Activated CD4-positive, alpha-beta T cell treated with anti-CD3 and anti-CD28 coated beads for 36 hours (primary cell): Measurements from ENCODE around the gene DDX24. TPM values are rescaled to one million over a fixed set of nuclear protein-coding genes. Genes with fewer than 3 reads are reported as not detected.

ENCODE experiments used
- ATAC-seq: fragments of 200-7000 bp; cut with Tn5 transposase; one replicate; pipeline ENCODE4 v1.10.0; 2021; ENCODE audit warnings: mild to moderate bottlenecking, moderate library complexity
- CTCF ChIA-PET: fragments of 350-600 bp; sonication (Branson Sonifier 250); formaldehyde crosslinking; loops from one replicate; lab custom pipeline; 2021; ENCODE audit warnings: antibody characterized with exemption; lab: Charles Lee
- POLR2A ChIA-PET: fragments of 350-600 bp; sonication (Branson Sonifier 250); formaldehyde crosslinking; loops from one replicate; lab custom pipeline; 2021; ENCODE audit warnings: antibody characterized with exemption, inconsistent platforms; lab: Charles Lee
- DNase-seq: peaks from one replicate; pipeline ENCODE4 v3.0.0-alpha.2; 2020
- H3K27ac Mint-ChIP-seq: one replicate; pipeline ENCODE4 v1.8.0; 2021; ENCODE audit warnings: mixed read lengths
- H3K27me3 Mint-ChIP-seq: one replicate; pipeline ENCODE4 v1.8.0; 2021; ENCODE audit warnings: mixed read lengths
- H3K36me3 Mint-ChIP-seq: one replicate; pipeline ENCODE4 v1.8.0; 2021; ENCODE audit warnings: low read depth, mixed read lengths
- H3K4me1 Mint-ChIP-seq: one replicate; pipeline ENCODE4 v1.8.0; 2021; ENCODE audit warnings: mixed read lengths
- H3K4me3 Mint-ChIP-seq: one replicate; pipeline ENCODE4 v1.8.0; 2021; ENCODE audit warnings: mild to moderate bottlenecking, moderate library complexity, mixed read lengths
- H3K9me3 Mint-ChIP-seq: one replicate; pipeline ENCODE4 v1.8.0; 2021; ENCODE audit warnings: low read depth, mixed read lengths
- intact Hi-C, 2 experiments: fragments of 100-400 bp; cut with DNase I in 1 of 2; cut with micrococcal nuclease in 1 of 2; formaldehyde crosslinking; loops; one replicate each; pipeline versions ENCODE4 v1.14.2 to v1.15.1; 2022 to 2024; cut with DNase I, micrococcal nuclease
- total RNA-seq, 2 experiments: library from RNA; stranded (reverse); gene quantifications; one replicate each; pipeline ENCODE4 v1.2.3, GENCODE V29; 2021

Gene DDX24
- total RNA-seq, 2 experiments from 2014 or later, result 259 to 390 TPM

- peak; percentile 69 for ATAC-seq
- POLR2A ChIA-PET, result no interaction called here
These were observed 72.8 kb downstream of the DDX24 start for GRCh38 chr14:94008234-94008633.

DNA sequence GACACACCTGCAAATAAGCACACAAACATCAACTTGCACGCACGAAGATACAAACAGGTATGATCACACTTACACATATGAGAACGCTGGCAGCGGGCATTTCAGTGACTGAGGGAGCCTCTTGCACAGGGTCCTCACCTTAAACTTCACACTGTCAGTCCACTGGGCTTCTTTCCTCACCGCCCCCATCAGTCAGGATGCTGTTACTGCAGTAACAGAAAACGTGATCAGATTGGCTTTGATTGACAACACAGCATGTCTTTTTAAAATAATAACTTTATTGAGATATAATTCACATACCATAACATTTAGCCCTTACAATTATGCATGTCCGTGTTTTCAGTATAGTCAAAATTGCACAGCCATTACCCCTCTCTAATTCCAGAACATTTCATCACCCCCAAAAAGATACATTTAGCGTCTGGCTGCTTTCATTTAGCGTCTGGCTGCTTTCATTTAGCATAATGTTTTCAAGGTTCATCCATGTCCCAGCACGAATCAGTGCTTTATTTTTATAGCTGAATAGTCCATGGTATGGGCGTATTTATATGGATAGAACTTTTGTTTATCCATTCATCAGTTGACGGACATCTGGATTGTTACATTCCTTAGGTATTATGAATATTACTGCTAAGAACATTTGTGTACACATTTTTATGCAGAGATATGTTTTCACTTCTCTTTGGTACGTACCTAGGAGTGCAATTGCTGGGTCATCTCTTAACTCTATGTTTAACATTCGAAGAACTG, 75.5 kb downstream of the DDX24 start:
- no peak for ATAC-seq
- H3K4me3 Mint-ChIP-seq, result no peak overlapping the region
- POLR2A ChIA-PET, result no interaction called here

More at GRCh38 chr14:94008234-94008633, 72.8 kb downstream of the DDX24 start:
- peaks cover 33% of the 10 kb centered on the region for H3K4me1 Mint-ChIP-seq
- CTCF ChIA-PET, result interaction anchor here (2.6 kb wide), 1 partner anchor 128 kb away, joined by 8 read pairs; no protein-coding TSS in a partner anchor
- no peak overlapping the region for H3K27ac Mint-ChIP-seq
- H3K27me3 Mint-ChIP-seq, result peaks cover 7% of the 10 kb centered on the region
- no peak overlapping the region for H3K4me3 Mint-ChIP-seq
- intact Hi-C loops, result loop anchor here in 1 of 2 experiments (10.0 kb wide), 1 partner anchor 203 kb away; no protein-coding TSS in a partner anchor
- no peaks in the 10 kb centered on the region for H3K36me3 Mint-ChIP-seq
- DNase-seq, result no peak
- no peaks in the 10 kb centered on the region for H3K9me3 Mint-ChIP-seq

GRCh38 chr14:94004015-94004414, 77.0 kb downstream of the DDX24 start:
- no peaks in the 10 kb centered on the region for H3K36me3 Mint-ChIP-seq
- H3K4me1 Mint-ChIP-seq, result peaks cover 16% of the 10 kb centered on the region
- no peak overlapping the region for H3K4me3 Mint-ChIP-seq
- ChIA-PET CTCF (interaction anchor here (0.5 to 16.7 kb wide), 7 partner anchors 17 to 132 kb away, joined by 3 to 349 read pairs (median 5); no protein-coding TSS in a partner anchor), POLR2A (no interaction called here)
- H3K27me3 Mint-ChIP-seq, result peaks cover 5% of the 10 kb centered on the region
- DNase-seq (no peak), ATAC-seq (no peak)
- intact Hi-C loops, result loop anchor here in 1 of 2 experiments (10.0 kb wide), 1 partner anchor 199 kb away; no protein-coding TSS in a partner anchor
- H3K9me3 Mint-ChIP-seq, result no peaks in the 10 kb centered on the region
- no peak overlapping the region for H3K27ac Mint-ChIP-seq

More for the DNA sequence above, 75.5 kb downstream of the DDX24 start:
- intact Hi-C loops, result loop anchor here in 1 of 2 experiments (10.0 kb wide), 1 partner anchor 201 kb away; no protein-coding TSS in a partner anchor
- DNase-seq, result peak; percentile 52
- Mint-ChIP-seq H3K27ac (no peak overlapping the region), H3K27me3 (peaks cover 7% of the 10 kb centered on the region), H3K36me3 (no peaks in the 10 kb centered on the region), H3K4me1 (peaks cover 22% of the 10 kb centered on the region), H3K9me3 (no peaks in the 10 kb centered on the region)
- CTCF ChIA-PET, result interaction anchor here (0.6 to 16.7 kb wide), 6 partner anchors 16 to 134 kb away, joined by 3 to 349 read pairs (median 5); partner anchors contain the start of gene OTUB2

DNA sequence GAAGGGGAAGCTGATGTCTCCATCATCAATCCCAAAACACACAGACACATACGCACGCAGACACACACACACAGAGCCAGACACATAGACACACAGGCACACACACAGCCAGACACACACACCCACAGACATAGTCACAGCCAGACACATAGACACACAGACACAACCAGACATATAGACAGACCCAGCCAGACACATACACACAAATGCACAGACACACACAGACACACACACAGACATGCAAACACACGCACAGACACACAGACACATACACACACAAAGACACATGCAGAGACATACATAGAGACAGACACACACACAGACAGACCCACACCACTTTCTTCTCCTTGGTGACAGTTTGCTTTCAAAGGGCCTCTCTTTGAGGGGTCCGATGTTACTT, 77.6 kb downstream of the DDX24 start:
- ATAC-seq (no peak), DNase-seq (no peak)
- H3K4me3 Mint-ChIP-seq, result no peak overlapping the region
- no peaks in the 10 kb centered on the region for H3K36me3 Mint-ChIP-seq
- H3K27me3 Mint-ChIP-seq, result peaks cover 5% of the 10 kb centered on the region
- POLR2A ChIA-PET, result no interaction called here
- no peak overlapping the region for H3K27ac Mint-ChIP-seq
- H3K9me3 Mint-ChIP-seq, result no peaks in the 10 kb centered on the region
- CTCF ChIA-PET, result interaction anchor here (0.5 to 16.7 kb wide), 5 partner anchors 17 to 75 kb away, joined by 3 to 349 read pairs (median 5); no protein-coding TSS in a partner anchor
- intact Hi-C loops, result loop anchor here in 1 of 2 experiments (10.0 kb wide), 1 partner anchor 199 kb away; no protein-coding TSS in a partner anchor
- H3K4me1 Mint-ChIP-seq, result peaks cover 16% of the 10 kb centered on the region

DNA sequence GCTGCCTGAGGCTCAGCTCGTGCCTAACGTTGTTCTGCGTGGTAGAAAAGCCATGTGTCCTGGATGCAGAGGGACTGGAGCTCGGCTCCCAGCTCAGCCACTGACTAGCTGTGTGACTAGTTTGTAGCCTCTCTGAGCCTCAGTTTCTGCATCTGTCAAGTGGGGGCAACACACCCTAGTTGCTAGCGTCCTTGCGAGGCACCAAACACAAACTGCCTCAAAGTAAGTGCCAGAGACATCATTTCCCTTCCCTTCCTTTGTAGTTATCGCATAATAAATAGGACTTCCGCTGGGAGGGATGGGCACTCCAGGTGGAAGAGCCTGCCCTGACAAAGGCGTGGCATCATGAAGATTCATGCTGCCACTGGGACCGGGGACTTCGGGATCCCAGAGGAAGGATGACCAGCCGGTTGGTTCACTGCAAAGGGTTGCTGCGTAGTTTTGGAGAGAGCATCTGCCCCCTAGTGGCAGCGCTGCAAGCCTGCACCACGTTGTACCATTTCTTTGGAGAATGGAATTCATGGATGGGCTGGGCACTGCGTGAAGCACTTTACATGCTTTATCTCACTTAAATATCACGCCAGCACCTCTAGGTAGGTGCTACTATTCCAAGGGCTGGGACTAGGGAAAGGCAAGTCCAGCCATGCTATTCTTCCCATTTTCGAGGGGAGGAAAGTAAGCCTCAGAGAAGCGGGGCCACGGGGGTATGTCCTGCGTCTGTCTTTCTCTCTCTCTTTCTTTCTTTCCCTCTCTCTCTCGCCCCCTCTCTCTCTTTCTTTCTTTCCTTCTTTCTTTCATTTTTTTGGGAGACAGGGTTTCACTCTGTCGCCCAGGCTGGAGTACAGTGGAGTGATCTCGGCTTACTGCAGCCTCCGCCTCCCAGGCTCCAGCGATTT, 79.3 kb downstream of the DDX24 start:
- Mint-ChIP-seq H3K4me1 (peaks cover 24% of the 10 kb centered on the region), H3K36me3 (no peaks in the 10 kb centered on the region), H3K9me3 (no peaks in the 10 kb centered on the region), H3K4me3 (no peak overlapping the region), H3K27me3 (peaks cover 5% of the 10 kb centered on the region), H3K27ac (peak overlapping the region; percentile 77)
- peak; percentile 84 for ATAC-seq
- ChIA-PET POLR2A (interaction anchor here (0.9 to 2.6 kb wide), 2 partner anchors 41 to 62 kb away, joined by 4 to 12 read pairs; no protein-coding TSS in a partner anchor), CTCF (interaction anchor here (0.5 to 16.7 kb wide), 22 partner anchors 10 to 1436 kb away, joined by 3 to 349 read pairs (median 4); no protein-coding TSS in a partner anchor)
- intact Hi-C loops, result loop anchor here (1.0 to 10.0 kb wide), 3 partner anchors 31 to 197 kb away; no protein-coding TSS in a partner anchor
- DNase-seq, result peak; percentile 78

DNA sequence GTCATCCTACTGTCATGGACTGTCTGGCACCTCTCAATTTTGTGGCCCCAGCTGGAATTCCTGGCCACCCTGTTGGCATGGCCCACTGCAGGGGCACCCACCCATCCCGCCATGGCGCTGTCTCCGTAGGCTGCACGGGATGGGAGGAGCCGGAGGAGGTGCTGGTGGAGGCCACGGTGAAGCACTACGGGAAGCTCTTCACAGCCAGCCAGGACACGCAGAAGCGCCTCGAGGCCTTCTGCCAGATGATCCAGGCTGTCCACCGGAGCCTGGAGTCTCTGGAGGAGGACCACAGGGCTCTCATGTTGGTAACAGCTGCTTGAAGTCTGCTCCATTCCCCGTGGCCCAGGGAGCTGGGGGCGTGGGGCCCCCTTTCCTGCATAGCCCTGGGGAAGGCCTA, 80.0 kb downstream of the DDX24 start:
- Mint-ChIP-seq H3K36me3 (no peaks in the 10 kb centered on the region), H3K27me3 (peaks cover 5% of the 10 kb centered on the region), H3K27ac (no peak overlapping the region), H3K4me3 (no peak overlapping the region), H3K9me3 (no peaks in the 10 kb centered on the region), H3K4me1 (peaks cover 30% of the 10 kb centered on the region)
- ChIA-PET CTCF (interaction anchor here (0.5 to 16.7 kb wide), 19 partner anchors 9 to 1437 kb away, joined by 3 to 349 read pairs (median 4); no protein-coding TSS in a partner anchor), POLR2A (interaction anchor here (0.9 to 2.6 kb wide), 3 partner anchors 23 to 61 kb away, joined by 4 to 12 read pairs (median 5); no protein-coding TSS in a partner anchor)
- DNase-seq, result no peak
- ATAC-seq, result no peak
- intact Hi-C loops, result loop anchor here (1.0 to 10.0 kb wide), 3 partner anchors 30 to 196 kb away; no protein-coding TSS in a partner anchor

DNA sequence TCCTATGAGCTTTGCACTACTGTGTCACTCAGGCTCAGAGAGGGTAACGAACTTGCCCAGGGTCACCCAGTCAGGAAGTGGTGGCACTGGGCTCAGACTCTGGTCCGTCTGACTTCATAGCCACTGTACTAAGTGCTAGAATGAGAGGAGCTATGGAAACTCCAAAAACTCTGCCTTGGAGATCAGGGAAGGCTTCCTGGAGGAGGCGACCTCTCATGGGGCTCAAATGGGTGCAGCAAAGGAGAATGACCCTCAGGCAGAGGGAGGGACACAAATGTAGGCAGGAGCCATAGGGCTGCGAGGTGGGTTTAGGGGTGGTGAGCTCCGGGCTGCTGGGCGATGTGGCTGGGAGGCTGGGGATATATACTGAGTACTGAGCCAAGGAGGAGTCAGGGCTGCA, 80.7 kb downstream of the DDX24 start:
- Mint-ChIP-seq H3K27me3 (peaks cover 5% of the 10 kb centered on the region), H3K27ac (no peak overlapping the region), H3K4me1 (peaks cover 37% of the 10 kb centered on the region), H3K36me3 (no peaks in the 10 kb centered on the region), H3K9me3 (no peaks in the 10 kb centered on the region), H3K4me3 (no peak overlapping the region)
- no peak for ATAC-seq
- ChIA-PET CTCF (interaction anchor here (0.5 to 16.7 kb wide), 7 partner anchors 12 to 88 kb away, joined by 3 to 349 read pairs (median 4); no protein-coding TSS in a partner anchor), POLR2A (interaction anchor here (1.1 to 2.6 kb wide), 4 partner anchors 22 to 60 kb away, joined by 3 to 12 read pairs (median 4); no protein-coding TSS in a partner anchor)
- DNase-seq, result no peak
- intact Hi-C loops, result loop anchor here (2.0 to 10.0 kb wide), 2 partner anchors 29 to 195 kb away; no protein-coding TSS in a partner anchor

DNA sequence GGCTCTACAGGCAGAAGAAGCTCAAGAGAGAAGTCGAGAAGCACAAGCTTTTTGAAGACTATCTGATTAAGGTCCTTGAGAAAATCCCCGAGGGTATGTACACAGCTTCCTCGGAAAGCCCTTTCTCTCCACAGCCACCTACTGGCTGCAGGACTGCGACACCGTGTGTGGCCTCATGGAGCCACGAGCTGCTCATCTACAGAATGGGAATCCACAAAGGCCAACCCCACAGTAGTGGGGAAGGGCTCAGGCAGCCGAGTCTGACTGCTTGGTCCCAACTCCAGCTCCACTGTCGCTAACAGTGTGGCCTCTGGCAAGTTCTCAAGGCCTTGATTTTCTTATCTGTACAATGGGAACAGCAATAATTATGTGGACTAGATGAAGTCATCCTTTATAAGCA, 81.4 kb downstream of the DDX24 start:
- DNase-seq (no peak), ATAC-seq (no peak)
- H3K27me3 Mint-ChIP-seq, result peaks cover 3% of the 10 kb centered on the region
- no peak overlapping the region for H3K27ac Mint-ChIP-seq
- ChIA-PET POLR2A (interaction anchor here (0.8 to 2.6 kb wide), 5 partner anchors 15 to 60 kb away, joined by 3 to 12 read pairs (median 4); no protein-coding TSS in a partner anchor), CTCF (interaction anchor here (0.5 to 16.7 kb wide), 8 partner anchors 12 to 87 kb away, joined by 3 to 349 read pairs (median 4); no protein-coding TSS in a partner anchor)
- H3K4me3 Mint-ChIP-seq, result no peak overlapping the region
- H3K4me1 Mint-ChIP-seq, result peaks cover 44% of the 10 kb centered on the region
- no peaks in the 10 kb centered on the region for H3K36me3 Mint-ChIP-seq
- no peaks in the 10 kb centered on the region for H3K9me3 Mint-ChIP-seq
- intact Hi-C loops, result no loop called here

- no peaks in the 10 kb centered on the region for H3K36me3 Mint-ChIP-seq
- CTCF ChIA-PET, result interaction anchor here (0.9 to 16.7 kb wide), 9 partner anchors 13 to 138 kb away, joined by 3 to 349 read pairs (median 4); no protein-coding TSS in a partner anchor
- DNase-seq (no peak), ATAC-seq (no peak)
- H3K9me3 Mint-ChIP-seq, result no peaks in the 10 kb centered on the region
- no peak overlapping the region for H3K4me3 Mint-ChIP-seq
- H3K27me3 Mint-ChIP-seq, result peaks cover 3% of the 10 kb centered on the region
- H3K4me1 Mint-ChIP-seq, result peaks cover 50% of the 10 kb centered on the region
- POLR2A ChIA-PET, result interaction anchor here (1.5 to 2.1 kb wide), 2 partner anchors 39 to 59 kb away, joined by 4 to 10 read pairs; no protein-coding TSS in a partner anchor
- H3K27ac Mint-ChIP-seq, result no peak overlapping the region
- intact Hi-C loops, result no loop called here
These were observed 82.1 kb downstream of the DDX24 start for GRCh38 chr14:93998871-93999403.
